T-cell (primary cell): ENCODE data around the gene TBC1D4. TPM values are rescaled to one million over a fixed set of nuclear protein-coding genes. Genes with fewer than 3 reads are reported as not detected.
A peak's percentile ranks its signal among the peaks of the same experiment; 100 is the strongest.

Experiments
- ATAC-seq, 4 experiments: fragments of 200-7000 bp in 3 of 4; fragments of 150-1000 bp in 1 of 4; cut with Tn5 transposase; replicated peaks in 1 of 4; 1 replicate in 3 of 4; 2 replicates in 1 of 4; pipeline ENCODE4 v1.10.0; 2021; ENCODE audit warnings: moderate library complexity in 3 of 4, mild to moderate bottlenecking in 2 of 4, moderate number of reproducible peaks in 1 of 4
- CTCF ChIA-PET, 2 donors: fragments of 300-600 bp; sonication (Branson Sonifier 250); formaldehyde crosslinking; loops; one replicate each; lab custom pipeline; 2022; ENCODE audit warnings: antibody characterized with exemption in 2 of 2; lab: Charles Lee
- POLR2A ChIA-PET, 2 donors: fragments of 300-600 bp; sonication (Branson Sonifier 250); formaldehyde crosslinking; loops; one replicate each; lab custom pipeline; 2022; ENCODE audit warnings: antibody characterized with exemption in 2 of 2; lab: Charles Lee
- DNase-seq, 35 experiments: peaks; one replicate each; pipeline versions ENCODE4 v3.0.0 to v3.0.0-alpha.2; 2013 to 2023
- H3K27ac ChIP-seq: one replicate; pipeline ENCODE4 v1.5.1; 2013; ENCODE audit warnings: low read length
- H3K27me3 ChIP-seq, 2 experiments: replicated peaks in 1 of 2; 1 replicate in 1 of 2; 2 replicates in 1 of 2; pipeline versions ENCODE4 v1.6.1 to v1.7.0; 2013; ENCODE audit warnings: low read length in 1 of 2, mixed read lengths in 1 of 2; ENCODE audit not compliant: control insufficient read depth in 2 of 2, insufficient read depth in 2 of 2; ENCODE audit errors: extremely low read depth in 1 of 2
- H3K36me3 ChIP-seq, 2 donors: 1 replicate in 1 of 2; 2 replicates in 1 of 2; pipeline versions ENCODE4 v1.6.1 to v1.7.0; 2013; ENCODE audit warnings: low read length in 1 of 2; ENCODE audit not compliant: control insufficient read depth in 2 of 2, insufficient read depth in 1 of 2; ENCODE audit errors: extremely low read depth in 1 of 2
- H3K4me1 ChIP-seq, 2 experiments: 1 replicate in 1 of 2; 2 replicates in 1 of 2; pipeline versions ENCODE4 v1.6.1 to v1.7.0; 2013; ENCODE audit warnings: low read length in 2 of 2, mixed read lengths in 1 of 2; ENCODE audit not compliant: insufficient read depth in 2 of 2, control insufficient read depth in 1 of 2; ENCODE audit errors: extremely low read depth in 1 of 2
- H3K4me3 ChIP-seq, 2 donors: 1 replicate in 1 of 2; 2 replicates in 1 of 2; pipeline versions ENCODE4 v1.5.1 to v1.7.0; 2013; ENCODE audit warnings: mild to moderate bottlenecking in 2 of 2, low read length in 1 of 2, moderate library complexity in 1 of 2; ENCODE audit not compliant: control insufficient read depth in 1 of 2; ENCODE audit errors: extremely low read depth in 1 of 2
- H3K9me3 ChIP-seq: 2 replicates; pipeline ENCODE4 v1.7.0; 2013
- H3K27ac Mint-ChIP-seq, 2 donors: one replicate each; pipeline ENCODE4 v1.8.0; 2020 to 2021; ENCODE audit warnings: mild to moderate bottlenecking in 2 of 2, mixed read lengths in 2 of 2
- H3K27me3 Mint-ChIP-seq, 2 donors: one replicate each; pipeline ENCODE4 v1.8.0; 2021 to 2022; ENCODE audit warnings: mixed read lengths in 2 of 2
- H3K36me3 Mint-ChIP-seq: one replicate; pipeline ENCODE4 v1.8.0; 2021; ENCODE audit warnings: mixed read lengths
- H3K4me1 Mint-ChIP-seq, 3 donors: one replicate each; pipeline ENCODE4 v1.8.0; 2020 to 2022; ENCODE audit warnings: mixed read lengths in 3 of 3, mild to moderate bottlenecking in 1 of 3
- H3K4me3 Mint-ChIP-seq, 3 donors: one replicate each; pipeline ENCODE4 v1.8.0; 2020 to 2022; ENCODE audit warnings: mild to moderate bottlenecking in 3 of 3, mixed read lengths in 3 of 3, moderate library complexity in 3 of 3
- H3K9me3 Mint-ChIP-seq, 3 donors: one replicate each; pipeline ENCODE4 v1.8.0; 2020 to 2022; ENCODE audit warnings: mixed read lengths in 3 of 3
- WGBS: methylation state at CpG from one replicate; pipeline ENCODE4 v1.1.5; 2013; ENCODE audit warnings: missing lambda C conversion rate; ENCODE audit not compliant: insufficient coverage; 5-methylcytosine and 5-hydroxymethylcytosine counted together
- total RNA-seq, 35 experiments: library from RNA in 6 of 35; stranded (reverse) in 6 of 35; fragments of 120-200 nt in 1 of 35; gene quantifications; one replicate each; pipeline versions ENCODE4 v1.2.1 to v1.2.4 and lab custom pipeline; 2013 to 2026

The TBC1D4 gene
- total RNA-seq, 5 donors from 2014 or later (not counting 1 experiment from before 2014, with no cell fraction given): 45.7 to 67.9 (median 56.8) TPM

GRCh38 chr13:75327135-75327510, 154.8 kb downstream of the TBC1D4 start:
- peak; percentile 41 to 54 (median 44) for ATAC-seq
- peaks cover 38 to 56% (median 41%) of the 10 kb centered on the region in 3 donors for H3K4me1 Mint-ChIP-seq
- DNase-seq: peak in 8 of 35 experiments; percentile 6 to 54 (median 14)
- CTCF ChIA-PET: interaction anchor here (0.8 to 2.7 kb wide), 10 partner anchors 11 to 1194 kb away, joined by 3 to 18 read pairs (median 6); no protein-coding TSS in a partner anchor
- H3K36me3 Mint-ChIP-seq: no peaks in the 10 kb centered on the region
- H3K27ac Mint-ChIP-seq: peak overlapping the region; percentile 96 to 99
- Histone ChIP-seq H3K4me3 (peak overlapping the region in 1 of 2 donors; percentile 62), H3K36me3 (no peaks in the 10 kb centered on the region), H3K4me1 (peaks cover 4 to 40% of the 10 kb centered on the region in 2 experiments), H3K27me3 (no peaks in the 10 kb centered on the region), H3K27ac (peak overlapping the region; percentile 86), H3K9me3 (no peaks in the 10 kb centered on the region)
- POLR2A ChIA-PET: interaction anchor here (0.6 to 2.2 kb wide), 12 partner anchors 10 to 1624 kb away, joined by 3 to 15 read pairs (median 4); no protein-coding TSS in a partner anchor
- H3K4me3 Mint-ChIP-seq: peak overlapping the region; percentile 87 to 91 (median 89)
- H3K9me3 Mint-ChIP-seq: no peaks in the 10 kb centered on the region
- H3K27me3 Mint-ChIP-seq: no peaks in the 10 kb centered on the region
- WGBS: no CpG with 5 or more reads among the region's 3 CpGs

GRCh38 chr13:75326173-75327134, 155.5 kb downstream of the TBC1D4 start:
- H3K27me3 Mint-ChIP-seq: no peaks in the 10 kb centered on the region
- Histone ChIP-seq H3K27ac (peak overlapping the region; percentile 86), H3K27me3 (no peaks in the 10 kb centered on the region), H3K9me3 (no peaks in the 10 kb centered on the region), H3K4me1 (peaks cover 4 to 40% of the 10 kb centered on the region in 2 experiments), H3K36me3 (no peaks in the 10 kb centered on the region), H3K4me3 (peak overlapping the region; percentile 62 to 82)
- no peaks in the 10 kb centered on the region for H3K9me3 Mint-ChIP-seq
- H3K4me1 Mint-ChIP-seq: peaks cover 45 to 63% (median 47%) of the 10 kb centered on the region in 3 donors
- DNase-seq (peak; percentile 5 to 84 (median 34)), ATAC-seq (peak; percentile 91 to 93 (median 92))
- 2% methylated on average over 14 of the region's 21 CpGs for WGBS
- CTCF ChIA-PET: interaction anchor here (0.6 to 2.7 kb wide), 13 partner anchors 10 to 1561 kb away, joined by 3 to 18 read pairs (median 6); no protein-coding TSS in a partner anchor
- H3K27ac Mint-ChIP-seq: peak overlapping the region; percentile 96 to 99
- peaks cover 6% of the 10 kb centered on the region for H3K36me3 Mint-ChIP-seq
- POLR2A ChIA-PET: interaction anchor here (0.5 to 2.2 kb wide), 17 partner anchors 10 to 1664 kb away, joined by 3 to 15 read pairs (median 4); no protein-coding TSS in a partner anchor
- H3K4me3 Mint-ChIP-seq: peak overlapping the region; percentile 87 to 91 (median 89)

- Mint-ChIP-seq H3K4me1 (peaks cover 50 to 69% (median 52%) of the 10 kb centered on the region in 3 donors), H3K36me3 (peaks cover 10% of the 10 kb centered on the region), H3K27me3 (no peaks in the 10 kb centered on the region), H3K27ac (peak overlapping the region; percentile 96 to 99), H3K4me3 (peak overlapping the region; percentile 87 to 91 (median 89)), H3K9me3 (no peaks in the 10 kb centered on the region)
- H3K9me3 ChIP-seq: no peaks in the 10 kb centered on the region
- H3K27me3 ChIP-seq: no peaks in the 10 kb centered on the region
- ATAC-seq (no peak), DNase-seq (no peak)
- peak overlapping the region; percentile 62 to 82 for H3K4me3 ChIP-seq
- ChIA-PET POLR2A (interaction anchor here (1.0 to 2.2 kb wide), 6 partner anchors 11 to 209 kb away, joined by 3 to 15 read pairs (median 5); no protein-coding TSS in a partner anchor), CTCF (interaction anchor here (0.6 to 2.7 kb wide), 4 partner anchors 10 to 1037 kb away, joined by 3 to 18 read pairs (median 6); no protein-coding TSS in a partner anchor)
- H3K27ac ChIP-seq: peak overlapping the region; percentile 86
- peaks cover 4 to 40% of the 10 kb centered on the region in 2 experiments for H3K4me1 ChIP-seq
- WGBS: no CpG with 5 or more reads among the region's 4 CpGs
- H3K36me3 ChIP-seq: no peaks in the 10 kb centered on the region
These were observed 156.3 kb downstream of the TBC1D4 start for GRCh38 chr13:75325711-75326110.

GRCh38 chr13:75324413-75324940, 157.5 kb downstream of the TBC1D4 start:
- ChIA-PET POLR2A (no interaction called here), CTCF (no interaction called here)
- no peaks in the 10 kb centered on the region for H3K9me3 ChIP-seq
- H3K4me3 ChIP-seq: peak overlapping the region in 1 of 2 donors; percentile 37
- no peaks in the 10 kb centered on the region for H3K9me3 Mint-ChIP-seq
- peaks cover 55 to 69% (median 56%) of the 10 kb centered on the region in 3 donors for H3K4me1 Mint-ChIP-seq
- H3K4me3 Mint-ChIP-seq: peak overlapping the region; percentile 87 to 91 (median 89)
- H3K27me3 ChIP-seq: no peaks in the 10 kb centered on the region
- H3K4me1 ChIP-seq: peaks cover 4 to 40% of the 10 kb centered on the region in 2 experiments
- H3K36me3 Mint-ChIP-seq: peaks cover 10% of the 10 kb centered on the region
- H3K27ac Mint-ChIP-seq: peak overlapping the region; percentile 96 to 99
- DNase-seq: no peak
- no peaks in the 10 kb centered on the region for H3K27me3 Mint-ChIP-seq
- no peak for ATAC-seq
- no CpG with 5 or more reads among the region's 1 CpG for WGBS
- no peaks in the 10 kb centered on the region for H3K36me3 ChIP-seq
- H3K27ac ChIP-seq: peak overlapping the region; percentile 86

GRCh38 chr13:75321084-75321483, 160.9 kb downstream of the TBC1D4 start:
- Mint-ChIP-seq H3K9me3 (no peaks in the 10 kb centered on the region), H3K36me3 (peaks cover 13% of the 10 kb centered on the region), H3K4me3 (peak overlapping the region in 2 of 3 donors; percentile 53 to 91), H3K27me3 (no peaks in the 10 kb centered on the region), H3K27ac (peak overlapping the region; percentile 74 to 80), H3K4me1 (peaks cover 71 to 83% (median 72%) of the 10 kb centered on the region in 3 donors)
- Histone ChIP-seq H3K27ac (no peak overlapping the region), H3K27me3 (no peaks in the 10 kb centered on the region), H3K4me1 (peaks cover 1 to 36% of the 10 kb centered on the region in 2 experiments), H3K36me3 (no peaks in the 10 kb centered on the region), H3K9me3 (no peaks in the 10 kb centered on the region), H3K4me3 (no peak overlapping the region)
- ChIA-PET POLR2A (interaction anchor here in 1 of 2 donors (0.6 kb wide), 1 partner anchor 165 kb away, joined by 6 read pairs; no protein-coding TSS in a partner anchor), CTCF (no interaction called here)
- no peak for DNase-seq
- no peak for ATAC-seq
- no CpG with 5 or more reads among the region's 3 CpGs for WGBS
